HG03432 (cell line): ENCODE measurements around the gene NRG3.

Experiments
- ATAC-seq: cut with Tn5 transposase; IDR thresholded peaks from one replicate; pipeline ENCODE4 v1.9.1; 2021; ENCODE audit warnings: mild to moderate bottlenecking, moderate library complexity; ENCODE audit not compliant: unreplicated experiment

The NRG3 gene

DNA sequence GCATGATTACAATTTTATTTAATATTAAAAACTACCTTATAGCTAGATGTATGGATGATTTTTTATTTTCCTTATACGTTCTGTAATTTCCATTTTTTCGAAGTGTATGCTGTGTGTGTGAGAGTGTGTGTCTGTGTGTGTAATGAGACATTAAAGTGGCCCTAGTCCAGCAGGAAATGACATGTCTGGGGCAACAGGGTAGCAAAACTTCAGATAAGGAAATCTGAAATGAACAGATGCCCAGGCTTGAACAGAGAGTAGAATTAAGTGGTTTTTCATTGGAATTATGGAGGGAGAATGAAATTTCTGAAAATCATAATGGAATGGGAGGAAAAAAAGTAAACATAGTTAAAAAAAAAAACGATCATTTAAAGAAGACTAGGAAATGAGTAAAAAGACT, 200.6 kb downstream of the NRG3 start:
- no peak for ATAC-seq

DNA sequence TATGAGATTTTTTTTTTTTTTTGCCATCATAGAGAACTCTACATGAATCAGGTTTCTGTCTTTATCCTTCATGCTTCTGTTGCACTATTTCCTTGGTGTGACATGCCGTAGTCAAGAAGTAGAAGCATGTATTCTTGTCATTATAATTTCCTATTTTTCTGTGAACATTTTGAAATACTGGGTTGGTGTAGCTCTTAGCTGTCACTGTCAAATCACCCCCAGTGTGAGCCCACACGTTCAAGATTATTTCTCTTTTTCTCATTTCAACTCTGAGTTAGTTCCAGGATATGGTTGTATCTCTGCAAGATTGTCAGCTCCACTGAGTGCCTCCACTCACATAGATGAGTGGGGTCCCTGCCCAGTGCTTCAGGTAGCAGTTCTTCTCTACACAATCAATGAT, 209.5 kb downstream of the NRG3 start:
- no peak for ATAC-seq

DNA sequence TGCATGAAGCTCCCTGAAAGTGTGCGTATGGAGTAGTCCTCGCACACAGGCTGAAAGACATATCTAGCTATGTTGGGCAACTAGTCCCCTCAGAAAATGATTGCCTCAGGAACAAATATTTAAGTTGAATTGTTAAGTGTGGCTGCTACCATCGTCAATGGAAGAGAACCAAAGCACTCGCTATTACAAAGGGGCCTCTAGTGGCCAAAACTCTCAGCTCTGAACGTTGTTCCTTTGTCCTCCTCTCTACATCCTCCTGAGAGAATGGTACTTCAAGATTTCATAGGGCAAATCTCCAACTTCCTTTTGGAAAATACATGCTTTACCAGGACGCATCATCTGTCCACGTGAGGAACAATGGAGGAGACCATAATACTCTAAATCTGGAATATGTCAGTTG, 209.9 kb downstream of the NRG3 start:
- ATAC-seq, result no peak

DNA sequence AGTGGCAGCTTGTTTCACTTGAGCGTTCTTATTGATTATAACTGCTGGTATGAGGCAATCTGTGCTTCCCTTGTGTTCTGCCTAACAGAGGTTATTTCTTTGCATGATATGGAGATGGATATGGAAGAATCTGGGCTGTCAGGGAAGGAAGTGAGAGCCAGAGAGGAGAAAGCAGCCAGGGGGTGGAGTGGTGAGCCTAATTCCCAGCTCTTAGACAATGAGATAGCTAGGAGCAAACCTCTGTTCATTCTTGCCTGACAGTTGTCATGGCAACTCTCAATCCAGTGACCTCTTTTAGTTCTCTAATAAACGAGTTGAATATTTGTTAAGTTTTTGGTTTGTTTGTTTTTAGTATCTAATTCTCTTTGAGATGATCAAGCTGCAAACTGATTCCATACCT, 214.3 kb downstream of the NRG3 start:
- no peak for ATAC-seq

DNA sequence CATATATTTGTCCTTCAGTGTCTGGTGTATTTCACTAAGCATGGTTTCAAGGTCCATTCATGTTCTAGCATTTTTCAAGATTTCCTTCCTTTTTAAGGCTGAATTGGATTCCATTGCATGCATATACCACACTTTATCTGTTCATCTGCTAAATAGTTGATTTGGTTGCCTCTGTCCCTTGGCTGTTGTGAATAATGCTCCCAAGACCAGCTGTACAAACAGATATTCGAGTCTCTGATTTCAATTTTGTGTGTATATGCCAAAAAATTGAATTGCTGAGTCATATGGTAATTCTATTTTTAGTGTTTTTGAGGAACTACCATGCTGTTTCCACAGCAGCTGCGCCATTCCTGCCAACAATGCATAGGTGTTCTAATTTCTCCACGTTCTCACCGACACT, 216.4 kb downstream of the NRG3 start:
- no peak for ATAC-seq

DNA sequence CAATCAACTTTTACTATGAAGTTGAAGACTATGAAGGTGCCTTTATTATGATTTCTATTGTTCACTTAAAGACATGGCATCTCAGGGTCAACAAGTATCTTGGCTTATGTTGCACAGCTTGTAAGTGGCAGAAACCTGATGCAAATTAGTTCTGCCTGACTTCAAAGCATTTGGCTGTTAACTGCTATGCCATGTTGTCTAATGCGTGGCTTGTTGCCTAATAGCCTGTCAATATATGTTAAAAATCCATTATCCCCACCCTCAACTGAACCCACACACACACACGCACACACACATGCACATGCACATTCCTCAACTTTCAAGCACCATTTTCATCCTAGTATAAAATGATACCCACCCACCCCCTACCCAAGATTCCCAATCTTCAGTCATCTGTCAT, 217.1 kb downstream of the NRG3 start:
- ATAC-seq, result no peak

DNA sequence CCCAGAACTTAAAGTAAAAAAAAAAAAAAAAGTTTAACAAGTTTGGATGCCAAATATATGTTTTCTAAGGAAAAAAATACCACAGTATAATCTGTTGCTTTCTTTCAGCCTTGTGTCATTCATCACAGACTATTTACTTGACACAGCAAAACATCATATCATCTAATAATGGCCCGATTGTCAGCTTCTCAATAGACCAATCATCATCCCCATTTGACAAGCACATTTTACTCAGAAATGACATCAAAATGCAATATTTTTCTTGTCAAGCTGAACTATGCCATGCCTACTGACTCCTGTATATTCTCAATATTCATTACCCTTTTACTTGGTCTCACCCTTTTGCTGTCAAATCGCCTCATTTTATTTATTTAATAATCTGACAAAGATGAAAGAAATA, 249.7 kb downstream of the NRG3 start:
- no peak for ATAC-seq

DNA sequence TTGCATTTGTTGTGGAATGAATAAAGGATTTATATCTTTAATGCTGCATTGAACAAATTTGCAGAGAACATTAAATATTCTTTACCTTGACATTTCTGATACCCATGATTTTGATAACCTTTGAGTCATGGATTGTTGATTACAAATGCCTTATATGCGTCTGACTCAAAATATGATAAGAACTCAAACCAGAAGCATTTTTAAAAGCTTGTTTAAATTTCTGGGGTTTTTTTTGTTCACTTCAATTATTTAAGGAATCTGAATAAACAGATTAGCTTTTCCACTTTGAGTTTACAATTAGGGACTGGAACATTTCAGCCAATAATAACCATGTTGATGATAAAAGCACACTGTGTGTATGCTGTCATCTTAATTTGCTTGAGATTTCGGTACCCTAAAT, 253.5 kb downstream of the NRG3 start:
- no peak for ATAC-seq

DNA sequence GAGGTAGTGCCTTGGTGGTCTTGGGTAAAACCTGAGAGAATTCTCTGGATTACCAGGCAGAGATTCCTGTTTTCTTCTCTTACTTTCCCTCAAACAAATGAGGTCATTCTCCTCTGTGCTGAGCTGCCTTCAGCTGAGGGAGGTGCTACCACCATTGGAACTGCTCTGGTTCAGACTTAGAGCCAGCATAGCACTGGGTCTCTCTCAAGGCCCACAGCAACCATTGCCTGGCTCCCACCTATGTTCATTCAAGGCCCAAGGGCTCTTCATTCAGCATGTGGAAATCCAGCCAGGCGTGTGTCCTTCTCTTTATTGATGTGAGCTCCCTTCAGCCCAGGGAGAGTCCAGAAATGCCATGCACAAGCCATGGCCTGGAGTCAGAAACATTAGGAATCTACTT, 261.1 kb downstream of the NRG3 start:
- no peak for ATAC-seq

DNA sequence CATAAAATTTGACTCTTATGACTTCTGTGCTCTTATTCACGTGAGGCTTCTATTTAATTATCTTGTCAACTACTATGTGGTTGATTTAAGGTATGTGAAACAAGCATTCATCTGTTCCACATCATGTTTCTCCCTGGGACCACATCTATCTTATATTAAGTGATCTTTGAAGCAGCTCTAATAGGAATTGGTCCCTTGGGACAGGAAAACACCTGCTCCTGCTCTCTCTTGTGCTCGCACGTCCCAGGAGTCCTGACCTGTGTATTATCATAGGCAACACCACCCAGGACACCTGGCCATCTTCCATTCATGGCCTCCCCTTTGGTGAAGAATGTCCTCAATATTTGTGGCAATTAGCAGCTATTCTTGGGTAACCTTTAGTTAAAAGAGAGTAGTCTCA, 269.2 kb downstream of the NRG3 start:
- no peak for ATAC-seq

DNA sequence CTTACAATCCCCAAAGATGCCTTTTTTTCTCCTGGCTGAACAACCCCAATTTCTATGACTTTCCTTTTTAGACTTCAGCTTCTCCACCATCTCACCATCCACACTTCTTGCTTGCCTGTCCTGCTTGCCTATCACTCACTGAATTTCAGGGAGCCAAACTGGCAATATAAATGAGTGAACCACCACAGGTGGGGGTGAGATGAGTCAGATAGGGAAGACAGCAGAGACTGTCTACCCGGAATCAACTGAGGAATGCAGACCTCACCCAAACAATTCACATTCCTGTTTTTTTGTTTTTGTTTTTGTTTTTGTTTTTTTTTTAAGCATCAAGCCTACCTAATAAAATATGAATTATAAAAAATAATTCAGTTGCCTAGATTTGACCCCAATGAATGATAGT, 273.8 kb downstream of the NRG3 start:
- no peak for ATAC-seq

DNA sequence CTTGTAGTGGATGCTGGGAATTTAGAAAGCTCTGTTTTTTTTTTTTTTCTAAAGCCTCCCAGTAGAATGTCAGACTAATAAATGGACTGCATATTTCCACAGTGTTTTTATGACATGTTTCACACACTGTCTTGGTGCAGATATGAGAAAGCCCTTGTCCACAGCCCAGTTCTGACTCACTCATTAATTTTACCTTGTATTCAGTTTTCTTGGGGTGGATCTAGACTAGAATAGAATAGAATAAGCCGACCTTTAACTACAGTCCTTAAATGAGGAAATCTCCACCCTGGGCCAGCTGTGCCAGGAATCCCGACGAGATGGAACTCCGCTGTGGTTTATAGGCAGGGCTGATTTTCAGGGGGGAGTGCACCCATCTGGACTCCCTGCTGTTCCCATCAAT, 274.7 kb downstream of the NRG3 start:
- no peak for ATAC-seq

DNA sequence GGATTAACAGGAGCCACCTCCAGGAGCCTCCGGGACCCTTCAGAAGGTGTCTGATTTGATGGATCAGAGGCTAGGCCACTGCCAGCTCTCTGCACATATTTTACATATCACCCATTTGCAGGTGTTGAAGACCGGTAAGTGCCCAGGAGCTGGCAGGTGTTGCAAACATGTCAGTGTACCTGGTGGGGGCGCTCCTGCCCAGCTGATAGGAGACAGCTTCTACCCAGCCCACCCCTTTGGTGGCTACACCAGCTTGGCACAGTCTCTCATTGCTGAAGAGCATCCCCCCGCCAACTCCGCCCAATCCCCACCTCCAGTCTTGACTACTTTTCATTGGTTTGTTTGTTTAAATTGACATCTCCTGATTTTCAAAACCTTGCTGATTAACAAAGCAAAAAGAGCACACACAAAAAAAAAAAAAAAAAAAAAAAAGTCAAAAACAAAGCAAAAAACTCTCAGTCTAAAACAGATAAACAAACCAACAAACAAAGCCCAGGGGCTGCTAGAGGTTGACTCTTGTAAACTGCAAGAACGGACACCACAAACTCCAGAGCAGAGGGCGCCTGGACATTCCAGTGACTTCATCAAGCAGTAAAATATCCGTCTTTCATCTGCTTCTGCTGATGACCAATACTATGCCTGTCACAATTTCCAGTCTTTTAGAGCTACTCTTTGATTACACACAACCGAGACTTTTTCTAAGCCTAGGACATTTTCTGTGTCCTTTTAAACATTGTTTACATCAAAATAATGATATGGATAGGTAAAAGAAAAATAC, 275.3 kb downstream of the NRG3 start:
- ATAC-seq, result no peak

DNA sequence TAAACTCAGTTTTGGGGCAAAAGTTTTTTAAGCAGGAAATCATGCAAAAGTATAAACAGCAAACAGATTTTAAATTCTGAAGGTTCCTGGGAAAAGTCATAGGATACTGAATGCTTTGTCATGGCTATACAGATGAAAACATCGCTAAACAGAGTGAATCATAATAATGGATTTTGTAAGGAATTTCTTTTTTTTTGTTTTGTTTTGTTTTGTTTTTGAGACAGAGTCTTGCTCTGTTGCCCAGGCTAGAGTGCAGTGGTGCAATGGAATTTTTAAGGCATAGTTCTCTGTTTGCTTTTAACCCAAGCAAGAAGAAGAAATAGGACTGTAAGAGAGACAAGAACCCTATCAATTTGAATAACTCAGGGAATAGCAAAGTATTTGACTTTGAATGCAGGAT, 285.3 kb downstream of the NRG3 start:
- ATAC-seq, result no peak

DNA sequence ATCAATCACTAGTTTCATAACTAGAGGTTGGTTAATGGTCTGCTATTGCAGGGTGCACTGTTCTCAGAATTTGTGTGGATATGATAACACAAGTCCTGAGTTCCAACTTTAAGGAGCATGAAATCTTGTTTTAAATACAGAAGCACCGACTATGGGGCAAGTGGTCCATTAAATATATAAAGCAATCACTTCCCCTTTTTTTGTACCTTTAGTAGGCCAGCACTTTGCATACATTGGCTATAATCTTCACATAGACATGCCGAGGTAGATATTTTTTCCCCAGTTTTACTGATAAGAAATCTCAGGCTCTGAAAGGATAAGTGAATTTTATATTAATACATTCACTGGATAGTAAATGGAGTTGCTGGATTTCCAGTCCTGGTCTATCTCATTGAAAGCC, 286.3 kb downstream of the NRG3 start:
- ATAC-seq, result no peak

DNA sequence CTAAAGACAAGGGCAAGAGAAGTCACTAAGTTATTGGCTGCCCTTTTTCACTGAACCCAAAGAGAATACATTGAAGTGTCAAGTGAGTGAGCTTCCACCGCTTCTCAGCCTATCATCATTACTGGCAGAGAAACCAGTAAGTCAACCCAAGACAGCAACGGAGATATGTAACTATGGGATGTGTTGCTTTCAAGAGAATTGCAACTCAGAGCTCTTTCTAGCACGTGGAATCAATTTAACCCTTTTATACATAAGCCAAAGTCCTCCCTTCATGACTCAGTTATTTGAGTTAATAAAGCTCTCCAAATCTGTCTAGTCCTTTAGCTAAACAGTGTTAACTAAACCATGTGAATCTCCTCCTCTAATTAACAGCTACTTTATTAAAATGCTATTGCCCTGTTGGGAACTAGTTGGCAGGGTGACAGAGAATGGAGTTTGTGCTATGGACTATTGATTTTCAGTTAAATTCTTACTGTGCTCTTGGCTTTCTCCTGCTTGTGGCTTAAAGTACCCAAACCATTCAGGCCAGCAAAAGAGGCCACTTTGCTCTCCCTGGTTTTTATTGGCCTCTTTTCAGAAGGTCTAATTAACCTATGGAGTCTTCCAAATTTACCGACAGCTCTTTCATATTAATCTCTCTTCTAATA, 287.7 kb downstream of the NRG3 start:
- no peak for ATAC-seq

DNA sequence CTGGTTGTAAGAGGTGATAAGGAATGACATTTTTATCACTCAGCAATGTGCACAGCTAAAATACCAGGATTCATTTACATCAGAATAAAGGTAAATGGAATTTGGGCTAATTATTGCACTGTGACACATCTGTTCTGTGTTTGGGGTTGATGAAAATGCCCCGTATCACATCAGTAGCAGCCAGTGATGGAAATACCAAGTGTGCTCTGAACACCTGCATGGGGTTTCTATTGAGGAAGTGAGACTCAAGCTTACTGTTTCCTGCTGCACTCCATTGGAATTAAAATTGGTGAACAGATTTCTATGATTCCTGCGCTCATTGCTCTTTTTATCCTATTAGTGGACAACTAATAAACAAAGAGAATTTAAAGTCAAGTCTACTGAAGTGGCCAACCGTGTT, 296.9 kb downstream of the NRG3 start:
- ATAC-seq, result no peak

DNA sequence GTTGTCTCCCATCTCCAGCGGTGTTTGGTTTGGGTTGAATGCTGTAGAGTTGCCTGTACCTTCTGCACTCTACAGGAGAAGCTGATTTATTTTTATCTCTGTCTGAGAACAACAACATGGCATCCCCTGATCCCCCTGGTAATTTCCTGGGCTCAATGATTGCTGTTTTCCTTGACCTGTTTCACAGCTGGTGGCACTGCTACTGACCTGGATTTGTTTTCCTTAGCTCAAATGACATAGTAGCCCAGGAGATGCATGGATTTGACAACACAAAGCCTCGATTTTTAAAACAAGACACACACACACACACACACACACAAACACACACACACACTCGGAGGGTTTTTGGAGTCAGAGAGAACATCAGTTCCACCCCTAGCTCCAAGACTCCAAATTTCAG, 301.6 kb downstream of the NRG3 start:
- ATAC-seq, result no peak

DNA sequence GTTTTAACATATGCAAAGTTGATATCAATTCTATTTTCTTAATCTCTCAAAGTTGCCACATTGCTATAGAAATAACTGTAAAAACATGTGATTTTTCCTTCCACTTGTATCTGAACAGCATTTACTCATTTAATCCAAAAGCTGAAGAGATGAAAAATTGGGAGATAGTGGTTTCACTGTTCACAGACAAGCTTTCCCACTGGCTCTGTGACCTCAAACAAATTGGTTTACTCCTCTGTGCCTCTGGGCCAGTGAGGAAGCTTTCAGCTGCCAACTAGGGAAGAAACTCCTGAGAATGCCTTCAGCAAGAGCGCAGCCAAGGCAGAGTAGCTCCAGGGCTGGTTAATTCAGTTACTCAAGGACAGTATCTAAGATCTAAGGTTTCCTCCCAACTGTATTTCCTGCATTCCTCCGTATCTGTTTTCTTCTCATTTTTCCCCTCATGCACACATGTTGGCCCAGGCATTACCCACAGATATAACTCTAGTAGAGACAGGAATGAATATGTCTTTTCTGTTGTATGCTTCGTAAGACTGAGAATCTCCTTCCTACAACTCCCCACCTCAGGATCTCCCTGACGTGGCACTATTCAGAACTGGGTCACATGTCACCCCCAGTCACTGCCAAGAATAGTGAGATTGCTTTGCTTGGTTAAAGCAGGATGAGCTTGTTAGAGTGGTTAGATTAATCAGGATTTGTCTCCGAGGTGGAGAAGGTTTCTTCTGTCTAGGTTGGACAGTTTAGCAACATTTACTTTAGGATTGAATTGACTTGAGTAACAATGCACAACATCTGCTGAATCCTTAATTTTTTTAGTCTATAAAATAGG, 315.7 kb downstream of the NRG3 start:
- ATAC-seq, result no peak

DNA sequence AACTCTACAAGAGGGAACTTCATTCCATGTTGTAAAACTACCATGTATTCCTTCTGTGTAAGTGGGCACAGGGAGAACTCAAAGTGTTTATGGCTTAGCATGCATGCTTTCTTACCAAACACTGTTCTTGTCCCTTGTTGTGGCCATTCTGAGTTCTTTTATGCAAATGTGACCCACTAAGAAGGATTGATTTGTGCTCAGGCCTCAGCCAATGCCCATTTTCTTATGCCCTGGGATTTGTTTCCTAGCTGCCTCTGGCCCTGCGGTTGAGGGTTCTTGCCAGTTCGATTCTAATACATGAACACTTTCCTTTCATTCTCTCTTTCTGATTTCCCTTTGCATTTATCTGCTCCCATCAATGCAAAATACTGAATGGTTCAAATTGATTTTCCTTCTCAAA, 316.7 kb downstream of the NRG3 start:
- no peak for ATAC-seq

DNA sequence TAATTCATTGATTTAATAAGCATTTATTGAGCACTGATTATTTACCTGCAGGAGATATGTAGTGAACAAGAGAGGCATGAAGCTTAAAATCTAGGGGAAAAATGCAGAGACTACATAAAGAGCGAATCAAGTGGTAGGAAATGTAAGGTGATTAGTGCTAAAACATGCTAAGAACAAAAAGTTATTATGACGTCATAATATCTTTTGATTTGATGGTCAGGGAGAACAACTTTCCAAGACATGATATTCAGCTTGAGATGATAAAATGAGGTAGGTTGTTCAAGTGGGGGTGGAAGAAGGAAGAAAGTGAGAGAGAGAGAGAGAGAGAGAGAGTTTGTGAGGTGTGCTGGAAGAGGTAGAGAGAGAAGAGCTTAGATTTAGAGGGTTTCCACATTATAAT, 317.7 kb downstream of the NRG3 start:
- no peak for ATAC-seq

DNA sequence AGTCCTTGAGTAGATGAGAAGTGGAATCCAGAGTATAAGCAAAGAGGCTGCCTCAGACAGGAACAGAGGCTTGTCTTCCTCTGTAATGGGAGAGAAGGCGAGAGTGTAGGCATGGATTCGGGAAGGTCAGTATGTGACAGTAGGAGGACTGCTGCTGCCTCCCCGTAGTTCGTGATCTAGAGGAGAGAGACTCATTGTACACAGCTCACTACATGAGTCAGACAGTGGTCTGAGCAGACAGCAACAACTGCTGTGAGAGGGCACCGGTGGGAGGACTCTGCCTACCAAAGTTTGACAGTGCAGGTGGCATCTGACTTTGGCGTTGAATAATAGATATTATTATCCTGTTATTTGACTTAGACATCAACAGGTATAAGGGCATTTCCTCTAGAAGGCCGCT, 319.4 kb downstream of the NRG3 start:
- no peak for ATAC-seq
